K562 (cell line): Measurements from ENCODE around the gene CSNK1D. TPM values are rescaled to one million over a fixed set of nuclear protein-coding genes. Genes with fewer than 3 reads are reported as not detected.

ENCODE experiments used
- ADNP ChIP-seq: fragments of 200-800 bp; sonication (Bioruptor generic); IDR thresholded peaks from 2 replicates; pipeline ENCODE4 v1.6.1; 2016; ENCODE audit warnings: missing genetic modification characterization, missing compliant biosample characterization
- BRD4 ChIP-seq: fragments of 200-600 bp; sonication (generic); IDR thresholded peaks from 2 replicates; pipeline ENCODE4 v1.6.1; 2017; ENCODE audit warnings: inconsistent platforms
- CTCF ChIP-seq, 3 experiments: IDR thresholded peaks in 2 of 3; conservative IDR thresholded peaks in 1 of 3; 2 replicates each; pipeline ENCODE4 v1.5.1; 2011 to 2012; ENCODE audit warnings: low read length in 3 of 3, mild to moderate bottlenecking in 3 of 3, control low read depth in 2 of 3, improper control_type of control experiment in 1 of 3, inconsistent platforms in 1 of 3, low read depth in 1 of 3, mixed read lengths in 1 of 3, moderate library complexity in 1 of 3; ENCODE audit not compliant: insufficient read depth in 2 of 3
- FOXA3 ChIP-seq, 2 experiments: fragments of 450-650 bp in 1 of 2; sonication (generic) in 1 of 2; formaldehyde crosslinking; IDR thresholded peaks in 1 of 2; conservative IDR thresholded peaks in 1 of 2; 2 replicates each; pipeline versions ENCODE4 v1.4.0 to v1.8.0; 2020 to 2022; ENCODE audit warnings: mild to moderate bottlenecking in 2 of 2, missing genetic modification reagents in 1 of 2
- MLLT1 ChIP-seq, 2 experiments: fragments of 450-650 bp; IDR thresholded peaks; 2 replicates each; pipeline ENCODE4 v1.6.1; 2016
- PHF8 ChIP-seq: fragments of 200-600 bp; sonication (generic); IDR thresholded peaks from 2 replicates; pipeline ENCODE4 v1.6.1; 2012; ENCODE audit warnings: mixed run types, mild to moderate bottlenecking, inconsistent platforms, low read length, moderate library complexity, borderline replicate concordance
- POLR2G ChIP-seq: fragments of 200-400 bp; formaldehyde crosslinking; IDR thresholded peaks from 2 replicates; pipeline ENCODE4 v1.6.1; 2017; ENCODE audit warnings: low read depth, mild to moderate bottlenecking, antibody characterized with exemption, low read length, moderate library complexity
- POLR2H ChIP-seq: IDR thresholded peaks from 2 replicates; pipeline ENCODE4 v1.6.1; 2016; ENCODE audit warnings: missing genetic modification characterization, low read depth, mild to moderate bottlenecking, control low read depth, missing compliant biosample characterization, moderate library complexity
- PPARD ChIP-seq: fragments of 250-450 bp; sonication (Bioruptor Pico); IDR thresholded peaks from 2 replicates; pipeline ENCODE4 v1.8.0; 2022; ENCODE audit warnings: inconsistent platforms, mild to moderate bottlenecking, moderate library complexity
- RFX1 ChIP-seq: fragments of 450-650 bp; IDR thresholded peaks from 2 replicates; pipeline ENCODE4 v1.6.1; 2016; ENCODE audit warnings: mild to moderate bottlenecking, moderate library complexity
- SETDB1 ChIP-seq: IDR thresholded peaks from one replicate; pipeline ENCODE4 v1.6.1; 2012; ENCODE audit warnings: low read length, control low read depth, inconsistent platforms
- ZBTB7A ChIP-seq: IDR thresholded peaks from 2 replicates; pipeline ENCODE4 v1.6.1; 2011; ENCODE audit warnings: low read depth, mild to moderate bottlenecking, low read length, moderate library complexity, borderline replicate concordance; ENCODE audit not compliant: control insufficient read depth
- ZNF263 ChIP-seq: sonication (generic); formaldehyde crosslinking; IDR thresholded peaks from 2 replicates; pipeline ENCODE4 v1.8.0; 2022; ENCODE audit warnings: mild to moderate bottlenecking, missing genetic modification reagents, borderline replicate concordance
- ZNF311 ChIP-seq: fragments of 250-450 bp; sonication (Bioruptor Pico); IDR thresholded peaks from 2 replicates; pipeline ENCODE4 v1.4.0; 2020; ENCODE audit warnings: mild to moderate bottlenecking, moderate library complexity
- ZNF57 ChIP-seq: fragments of 450-650 bp; formaldehyde crosslinking; IDR thresholded peaks from 2 replicates; pipeline ENCODE4 v1.4.0; 2020; ENCODE audit warnings: mild to moderate bottlenecking, moderate library complexity
- polyA plus RNA-seq, 8 experiments: library from polyadenylated mRNA; depleted of rRNA in 4 of 8; stranded (reverse) in 5 of 8; unstranded in 3 of 8; fragments of >200 nt; fragmentation: Nextera tagmentation in 2 of 8; fragmentation: Illumina TruSeq in 1 of 8; extraction: Ambion mirVana in 2 of 8; extraction: Trizol in 1 of 8; gene quantifications; 2 replicates each; pipeline versions ENCODE4 v1.2.1 to v1.2.3, GENCODE V29; 2011 to 2014; ENCODE audit warnings: inconsistent platforms in 1 of 8, missing spikeins in 1 of 8
- total RNA-seq, 7 experiments: library from RNA; depleted of rRNA in 6 of 7; stranded (reverse); fragments of >200 nt in 6 of 7; fragmentation: Illumina TruSeq in 2 of 7; extraction: Trizol in 2 of 7; gene quantifications; 2 replicates each; pipeline versions ENCODE4 v1.2.1 to v1.2.3, GENCODE V29; 2011 to 2021; ENCODE audit warnings: low replicate concordance in 1 of 7

Gene CSNK1D
- total and polyA plus RNA-seq, 9 of the 15 experiments (the other 6 are each of a cell fraction or from before 2014, with no cell fraction given), result 6.5 to 133 (median 41.3) TPM

GRCh38 chr17:82303944-82304808, 30.7 kb upstream of the CSNK1D start (continued):
- no peak for TF ChIP-seq PPARD
- no peak for TF ChIP-seq RFX1
- TF ChIP-seq POLR2H (tag), result no peak
- no peak for TF ChIP-seq MLLT1 (IDR thresholded peaks at IDR 0.05)
- no peak for TF ChIP-seq CTCF (IDR thresholded peaks at IDR 0.05 in 2 of 3, conservative IDR thresholded peaks at IDR 0.05 in 1 of 3; ENCODE audit: insufficient read depth in 2 of 3, low read depth in 1 of 3, low read length in 3 of 3)
- no peak for TF ChIP-seq ZNF311 (CRISPR knock-in tag)
- TF ChIP-seq ZBTB7A, result peak; percentile 12; the same call in 1 of the 2 replicates
- no peak for TF ChIP-seq ADNP (tag)
- TF ChIP-seq SETDB1, result no peak
- TF ChIP-seq ZNF263 (CRISPR knock-in tag), result peak; percentile 88
- TF ChIP-seq FOXA3 (CRISPR knock-in tag; conservative IDR thresholded peaks at IDR 0.05 in 1 of 2, IDR thresholded peaks at IDR 0.05 in 1 of 2), result no peak
- TF ChIP-seq POLR2G, result no peak
- no peak for TF ChIP-seq BRD4
- peak; percentile 12; the same call in 1 of the 2 replicates for TF ChIP-seq PHF8
- TF ChIP-seq ZNF57 (CRISPR knock-in tag), result no peak
